ENCODE results near the gene KIF18A. TPM values are rescaled to one million over a fixed set of nuclear protein-coding genes. Genes with fewer than 3 reads are reported as not detected.
"Not testable (repeated sequence)": the region's sequence is repeated elsewhere in the genome, so short reads cannot be mapped to it uniquely, and the experiment has no call there.

KIF18A gene
- total RNA-seq, 1 experiment from 2014 or later, result 29.9 TPM

DNA sequence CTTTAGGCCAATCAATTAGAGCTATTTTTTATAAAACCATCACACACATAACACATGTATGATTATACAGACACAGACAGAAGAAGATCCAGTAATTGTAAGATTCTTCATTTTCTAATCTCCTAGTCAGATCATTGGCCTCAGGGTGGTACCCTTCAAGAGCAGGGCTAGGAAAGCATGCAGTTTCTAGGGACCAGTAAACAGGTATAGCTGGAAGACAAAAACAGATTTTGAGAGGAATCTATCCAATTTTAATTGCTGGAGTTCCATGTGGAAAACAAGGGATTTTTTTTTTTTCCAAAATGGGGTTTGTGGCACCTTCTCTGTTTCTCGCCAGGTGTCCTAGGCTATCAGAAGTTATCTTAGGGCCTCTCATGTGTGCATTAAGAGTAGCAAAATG, 29.9 kb upstream of the KIF18A start:
- intact Hi-C loops (cut with micrococcal nuclease; ENCODE audit: unreplicated experiment), result no loop called here
- TF ChIP-seq, protein P1, sequence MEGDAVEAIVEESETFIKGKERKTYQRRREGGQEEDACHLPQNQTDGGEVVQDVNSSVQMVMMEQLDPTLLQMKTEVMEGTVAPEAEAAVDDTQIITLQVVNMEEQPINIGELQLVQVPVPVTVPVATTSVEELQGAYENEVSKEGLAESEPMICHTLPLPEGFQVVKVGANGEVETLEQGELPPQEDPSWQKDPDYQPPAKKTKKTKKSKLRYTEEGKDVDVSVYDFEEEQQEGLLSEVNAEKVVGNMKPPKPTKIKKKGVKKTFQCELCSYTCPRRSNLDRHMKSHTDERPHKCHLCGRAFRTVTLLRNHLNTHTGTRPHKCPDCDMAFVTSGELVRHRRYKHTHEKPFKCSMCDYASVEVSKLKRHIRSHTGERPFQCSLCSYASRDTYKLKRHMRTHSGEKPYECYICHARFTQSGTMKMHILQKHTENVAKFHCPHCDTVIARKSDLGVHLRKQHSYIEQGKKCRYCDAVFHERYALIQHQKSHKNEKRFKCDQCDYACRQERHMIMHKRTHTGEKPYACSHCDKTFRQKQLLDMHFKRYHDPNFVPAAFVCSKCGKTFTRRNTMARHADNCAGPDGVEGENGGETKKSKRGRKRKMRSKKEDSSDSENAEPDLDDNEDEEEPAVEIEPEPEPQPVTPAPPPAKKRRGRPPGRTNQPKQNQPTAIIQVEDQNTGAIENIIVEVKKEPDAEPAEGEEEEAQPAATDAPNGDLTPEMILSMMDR (IDR thresholded peaks at IDR 0.05; ENCODE audit: unreplicated experiment), result no peak
- Mint-ChIP-seq H3K9me3 (ENCODE audit: low read depth, unreplicated experiment) (peaks cover 10% of the 10 kb centered on the region), H3K27me3 (ENCODE audit: unreplicated experiment) (no peaks in the 10 kb centered on the region), H3K27ac (ENCODE audit: unreplicated experiment) (no peak overlapping the region), H3K4me1 (ENCODE audit: low read depth, unreplicated experiment) (no peaks in the 10 kb centered on the region), H3K36me3 (ENCODE audit: insufficient read depth, unreplicated experiment) (peaks cover 9% of the 10 kb centered on the region), H3K4me3 (ENCODE audit: low read depth, unreplicated experiment) (no peak overlapping the region)
- DNase-seq, result no peak
- CTCF ChIA-PET, result no interaction called here
- BruUV-seq (replicated peaks), result no TSS peak

DNA sequence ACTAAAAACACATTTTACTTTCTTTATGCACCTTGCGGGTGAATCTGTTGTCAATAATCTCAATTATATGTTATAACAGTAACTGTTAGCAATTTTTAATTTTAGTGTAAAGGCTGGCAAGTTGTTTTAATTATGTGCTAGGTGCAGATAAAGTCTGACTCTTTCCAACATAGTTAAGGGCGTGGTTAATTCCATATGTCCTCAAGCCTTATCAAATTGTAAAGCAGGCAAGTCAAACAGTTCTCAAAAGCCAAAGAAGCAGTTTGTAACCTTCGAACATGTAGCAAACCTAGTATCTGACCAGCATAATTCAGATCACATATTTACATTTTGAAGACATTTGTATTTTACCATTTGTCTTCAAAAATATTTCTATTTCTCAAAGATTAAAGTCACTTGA, 29.4 kb upstream of the KIF18A start:
- no peak overlapping the region for H3K4me3 Mint-ChIP-seq (ENCODE audit: low read depth, unreplicated experiment)
- H3K27ac Mint-ChIP-seq (ENCODE audit: unreplicated experiment), result no peak overlapping the region
- no peaks in the 10 kb centered on the region for H3K4me1 Mint-ChIP-seq (ENCODE audit: low read depth, unreplicated experiment)
- TF ChIP-seq, protein P1 (IDR thresholded peaks at IDR 0.05; ENCODE audit: unreplicated experiment), result no peak
- no peak for DNase-seq
- intact Hi-C loops (cut with micrococcal nuclease; ENCODE audit: unreplicated experiment), result no loop called here
- H3K9me3 Mint-ChIP-seq (ENCODE audit: low read depth, unreplicated experiment), result peaks cover 10% of the 10 kb centered on the region
- H3K36me3 Mint-ChIP-seq (ENCODE audit: insufficient read depth, unreplicated experiment), result peaks cover 9% of the 10 kb centered on the region
- no TSS peak for BruUV-seq (replicated peaks)
- H3K27me3 Mint-ChIP-seq (ENCODE audit: unreplicated experiment), result no peaks in the 10 kb centered on the region
- CTCF ChIA-PET, result no interaction called here

DNA sequence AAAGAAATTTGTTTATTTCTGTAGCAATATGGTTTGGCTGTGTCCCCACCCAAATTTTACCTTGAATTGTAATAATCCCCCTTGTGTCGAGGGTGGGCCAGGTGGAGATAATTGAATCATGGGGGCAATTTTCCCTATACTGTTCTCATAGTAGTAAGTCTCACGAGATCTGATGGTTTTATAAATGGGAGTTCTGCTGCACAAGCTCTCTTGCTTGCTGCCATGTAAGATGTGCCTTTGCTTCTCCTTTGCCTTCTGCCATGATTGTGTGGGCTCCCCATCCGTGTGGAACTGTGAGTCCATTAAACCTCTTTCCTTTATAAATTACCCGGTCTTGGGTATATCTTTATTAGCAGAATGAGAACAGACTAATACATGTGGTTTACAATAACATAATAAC, 28.2 kb upstream of the KIF18A start:
- H3K9me3 Mint-ChIP-seq (ENCODE audit: low read depth, unreplicated experiment); H3K4me3 Mint-ChIP-seq (ENCODE audit: low read depth, unreplicated experiment); H3K27ac Mint-ChIP-seq (ENCODE audit: unreplicated experiment); DNase-seq; H3K36me3 Mint-ChIP-seq (ENCODE audit: insufficient read depth, unreplicated experiment); CTCF ChIA-PET; H3K27me3 Mint-ChIP-seq (ENCODE audit: unreplicated experiment); intact Hi-C loops (cut with micrococcal nuclease; ENCODE audit: unreplicated experiment); BruUV-seq (replicated peaks); H3K4me1 Mint-ChIP-seq (ENCODE audit: low read depth, unreplicated experiment): not testable (repeated sequence)

DNA sequence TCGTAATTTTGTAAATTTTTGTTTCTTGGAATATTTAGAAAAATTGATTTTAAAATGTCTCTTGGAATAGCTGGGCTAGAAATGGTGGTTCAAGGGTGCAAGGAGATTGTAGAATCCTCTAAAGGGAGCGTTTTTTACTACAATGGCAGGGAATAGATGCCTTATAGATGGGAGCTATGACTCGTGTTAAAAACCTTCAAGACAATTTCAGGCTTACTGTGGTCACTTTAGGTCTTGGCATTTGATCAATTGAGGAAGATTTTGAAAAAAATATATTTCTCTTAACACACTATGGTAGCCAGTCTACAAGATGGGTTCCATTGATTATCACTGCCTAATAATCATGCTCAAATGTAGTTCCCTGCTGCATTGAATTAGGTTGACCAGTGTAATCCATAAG, 25.2 kb upstream of the KIF18A start:
- Mint-ChIP-seq H3K27ac (ENCODE audit: unreplicated experiment) (no peak overlapping the region), H3K36me3 (ENCODE audit: insufficient read depth, unreplicated experiment) (peaks cover 4% of the 10 kb centered on the region), H3K4me1 (ENCODE audit: low read depth, unreplicated experiment) (no peaks in the 10 kb centered on the region), H3K4me3 (ENCODE audit: low read depth, unreplicated experiment) (no peak overlapping the region), H3K9me3 (ENCODE audit: low read depth, unreplicated experiment) (peaks cover 5% of the 10 kb centered on the region), H3K27me3 (ENCODE audit: unreplicated experiment) (no peaks in the 10 kb centered on the region)
- CTCF ChIA-PET, result no interaction called here
- DNase-seq, result no peak
- no TSS peak for BruUV-seq (replicated peaks)
- TF ChIP-seq, protein P1 (IDR thresholded peaks at IDR 0.05; ENCODE audit: unreplicated experiment), result no peak
- intact Hi-C loops (cut with micrococcal nuclease; ENCODE audit: unreplicated experiment), result no loop called here

DNA sequence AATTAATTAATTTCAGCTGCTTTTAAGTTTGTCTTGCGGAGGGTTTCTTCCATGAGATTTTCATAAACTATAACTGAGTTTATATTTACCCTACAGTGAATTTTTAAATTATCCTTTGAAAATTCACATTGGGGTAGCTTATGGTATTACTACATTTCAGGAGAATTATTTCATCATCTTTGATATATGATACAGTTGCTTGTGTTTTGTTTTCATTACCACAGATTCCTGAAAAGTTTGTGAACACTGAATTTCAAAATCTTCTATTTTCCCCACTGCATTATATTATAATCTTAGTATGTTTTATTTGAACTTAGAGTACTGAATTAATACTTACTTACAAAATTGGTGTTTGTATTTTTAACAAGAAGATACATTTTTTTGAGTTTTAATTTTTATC, 24.6 kb upstream of the KIF18A start:
- H3K36me3 Mint-ChIP-seq (ENCODE audit: insufficient read depth, unreplicated experiment), result peaks cover 4% of the 10 kb centered on the region
- H3K4me3 Mint-ChIP-seq (ENCODE audit: low read depth, unreplicated experiment), result no peak overlapping the region
- TF ChIP-seq, protein P1 (IDR thresholded peaks at IDR 0.05; ENCODE audit: unreplicated experiment), result no peak
- no peak for DNase-seq
- CTCF ChIA-PET, result no interaction called here
- H3K4me1 Mint-ChIP-seq (ENCODE audit: low read depth, unreplicated experiment), result no peaks in the 10 kb centered on the region
- H3K27ac Mint-ChIP-seq (ENCODE audit: unreplicated experiment), result no peak overlapping the region
- intact Hi-C loops (cut with micrococcal nuclease; ENCODE audit: unreplicated experiment), result no loop called here
- H3K9me3 Mint-ChIP-seq (ENCODE audit: low read depth, unreplicated experiment), result peaks cover 5% of the 10 kb centered on the region
- BruUV-seq (replicated peaks), result no TSS peak
- H3K27me3 Mint-ChIP-seq (ENCODE audit: unreplicated experiment), result no peaks in the 10 kb centered on the region
